Parathyroid adenoma (tissue), 2 donors: ENCODE data around the gene UBR3.
"Not testable (repeated sequence)": the region's sequence is repeated elsewhere in the genome, so short reads cannot be mapped to it uniquely, and the experiment has no call there.

ENCODE experiments used
- H2AFZ ChIP-seq: fragments of 300-600 bp; sonication (generic); one replicate; pipeline ENCODE4 v1.7.0; 2017; ENCODE audit warnings: antibody characterized with exemption, mild to moderate bottlenecking
- H3K27ac ChIP-seq: fragments of 300-600 bp; sonication (generic); one replicate; pipeline ENCODE4 v1.7.0; 2017
- H3K27me3 ChIP-seq: fragments of 300-600 bp; sonication (generic); one replicate; pipeline ENCODE4 v1.7.0; 2017; ENCODE audit warnings: low read length; ENCODE audit not compliant: control insufficient read depth, insufficient read depth
- H3K36me3 ChIP-seq: fragments of 300-600 bp; sonication (generic); one replicate; pipeline ENCODE4 v1.7.0; 2017; ENCODE audit warnings: low read length; ENCODE audit not compliant: control insufficient read depth, insufficient read depth
- H3K4me1 ChIP-seq: fragments of 300-600 bp; sonication (generic); one replicate; pipeline ENCODE4 v1.7.0; 2017; ENCODE audit warnings: control low read depth
- H3K4me2 ChIP-seq: fragments of 300-600 bp; sonication (generic); one replicate; pipeline ENCODE4 v1.7.0; 2017; ENCODE audit warnings: low read length
- H3K4me3 ChIP-seq: fragments of 300-600 bp; sonication (generic); one replicate; pipeline ENCODE4 v1.7.0; 2017; ENCODE audit warnings: low read depth, low read length
- H3K79me2 ChIP-seq: fragments of 300-600 bp; sonication (generic); one replicate; pipeline ENCODE4 v1.7.0; 2017; ENCODE audit warnings: control low read depth
- H3K9ac ChIP-seq: fragments of 300-600 bp; sonication (generic); one replicate; pipeline ENCODE4 v1.7.0; 2017; ENCODE audit warnings: mild to moderate bottlenecking
- H3K9me3 ChIP-seq: fragments of 300-600 bp; sonication (generic); one replicate; pipeline ENCODE4 v1.7.0; 2017; ENCODE audit warnings: low read length; ENCODE audit not compliant: control insufficient read depth
- TF ChIP-seq, protein P1 (sequence below): fragments of 300-600 bp; sonication (generic); IDR thresholded peaks from one replicate; pipeline ENCODE4 v1.7.0; 2017; ENCODE audit warnings: antibody characterized with exemption, mild to moderate bottlenecking
- donor health status: primary hyperparathyroidism.

Gene UBR3

GRCh38 chr2:170106102-170106840 lies 279.0 kb downstream of the UBR3 start:
- H3K4me2 ChIP-seq = no peak overlapping the region
- no peak overlapping the region for H3K4me3 ChIP-seq
- H3K9me3 ChIP-seq = no peaks in the 10 kb centered on the region
- H3K9ac ChIP-seq = no peak overlapping the region
- TF ChIP-seq, protein P1, sequence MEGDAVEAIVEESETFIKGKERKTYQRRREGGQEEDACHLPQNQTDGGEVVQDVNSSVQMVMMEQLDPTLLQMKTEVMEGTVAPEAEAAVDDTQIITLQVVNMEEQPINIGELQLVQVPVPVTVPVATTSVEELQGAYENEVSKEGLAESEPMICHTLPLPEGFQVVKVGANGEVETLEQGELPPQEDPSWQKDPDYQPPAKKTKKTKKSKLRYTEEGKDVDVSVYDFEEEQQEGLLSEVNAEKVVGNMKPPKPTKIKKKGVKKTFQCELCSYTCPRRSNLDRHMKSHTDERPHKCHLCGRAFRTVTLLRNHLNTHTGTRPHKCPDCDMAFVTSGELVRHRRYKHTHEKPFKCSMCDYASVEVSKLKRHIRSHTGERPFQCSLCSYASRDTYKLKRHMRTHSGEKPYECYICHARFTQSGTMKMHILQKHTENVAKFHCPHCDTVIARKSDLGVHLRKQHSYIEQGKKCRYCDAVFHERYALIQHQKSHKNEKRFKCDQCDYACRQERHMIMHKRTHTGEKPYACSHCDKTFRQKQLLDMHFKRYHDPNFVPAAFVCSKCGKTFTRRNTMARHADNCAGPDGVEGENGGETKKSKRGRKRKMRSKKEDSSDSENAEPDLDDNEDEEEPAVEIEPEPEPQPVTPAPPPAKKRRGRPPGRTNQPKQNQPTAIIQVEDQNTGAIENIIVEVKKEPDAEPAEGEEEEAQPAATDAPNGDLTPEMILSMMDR = no peak
- no peak overlapping the region for H2AFZ ChIP-seq
- H3K36me3 ChIP-seq = no peaks in the 10 kb centered on the region
- H3K79me2 ChIP-seq = no peaks in the 10 kb centered on the region
- H3K27me3 ChIP-seq = no peaks in the 10 kb centered on the region
- H3K4me1 ChIP-seq = peaks cover 3% of the 10 kb centered on the region
- no peak overlapping the region for H3K27ac ChIP-seq

DNA sequence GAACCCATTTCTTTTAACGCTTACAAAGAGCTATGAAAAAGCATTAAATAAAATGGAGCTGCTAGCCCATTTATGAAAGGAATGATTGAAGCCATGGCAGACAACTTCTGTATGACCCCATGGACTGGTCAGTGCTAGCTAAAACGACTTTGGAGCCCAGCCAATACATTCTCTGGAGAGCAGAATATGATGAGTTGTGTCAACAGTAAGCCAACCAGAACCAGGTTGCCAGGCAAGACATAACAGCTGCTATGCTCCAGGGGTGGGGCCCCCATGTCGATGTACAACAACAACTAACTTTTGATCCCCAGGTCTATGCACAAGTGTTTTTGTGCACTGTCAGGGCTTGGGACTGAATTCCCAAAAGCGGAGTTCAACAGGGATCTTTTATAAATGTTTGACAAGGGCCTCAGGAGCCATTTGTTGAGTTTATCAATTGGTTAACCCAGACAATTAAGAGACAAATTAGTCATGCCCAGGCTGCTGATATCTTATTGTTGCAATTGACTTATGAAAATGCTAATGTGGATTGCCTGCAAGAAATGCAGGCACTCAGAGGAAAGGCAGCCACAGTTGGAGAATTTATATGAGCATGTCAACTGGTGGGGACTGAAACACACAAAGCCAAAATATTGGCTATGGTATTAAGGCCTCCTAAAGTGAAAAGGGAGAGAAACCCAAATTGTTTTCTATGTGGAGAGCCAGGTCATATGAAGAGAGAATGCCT lies 286.1 kb downstream of the UBR3 start:
- H3K4me3 ChIP-seq = no peak overlapping the region
- no peak overlapping the region for H3K9ac ChIP-seq
- H2AFZ ChIP-seq = no peak overlapping the region
- no peak overlapping the region for H3K27ac ChIP-seq
- H3K4me2 ChIP-seq = no peak overlapping the region
- H3K36me3 ChIP-seq = no peaks in the 10 kb centered on the region
- no peaks in the 10 kb centered on the region for H3K4me1 ChIP-seq
- TF ChIP-seq, protein P1 = no peak
- no peaks in the 10 kb centered on the region for H3K27me3 ChIP-seq
- no peaks in the 10 kb centered on the region for H3K9me3 ChIP-seq
- H3K79me2 ChIP-seq = no peaks in the 10 kb centered on the region

GRCh38 chr2:170115501-170116229 lies 288.4 kb downstream of the UBR3 start:
- Histone ChIP-seq H3K79me2 (no peaks in the 10 kb centered on the region), H3K4me3 (no peak overlapping the region), H3K27me3 (no peaks in the 10 kb centered on the region), H3K4me1 (no peaks in the 10 kb centered on the region), H2AFZ (no peak overlapping the region), H3K4me2 (no peak overlapping the region), H3K36me3 (no peaks in the 10 kb centered on the region), H3K9ac (no peak overlapping the region), H3K27ac (no peak overlapping the region), H3K9me3 (no peaks in the 10 kb centered on the region)
- TF ChIP-seq, protein P1 = no peak

- H2AFZ ChIP-seq = no peak overlapping the region
- H3K9me3 ChIP-seq = no peaks in the 10 kb centered on the region
- TF ChIP-seq, protein P1 = no peak
- H3K4me3 ChIP-seq = no peak overlapping the region
- H3K36me3 ChIP-seq = no peaks in the 10 kb centered on the region
- no peak overlapping the region for H3K4me2 ChIP-seq
- no peaks in the 10 kb centered on the region for H3K27me3 ChIP-seq
- no peaks in the 10 kb centered on the region for H3K79me2 ChIP-seq
- H3K27ac ChIP-seq = no peak overlapping the region
- H3K4me1 ChIP-seq = no peaks in the 10 kb centered on the region
- H3K9ac ChIP-seq = no peak overlapping the region
Measured at GRCh38 chr2:170118641-170119040, 291.4 kb downstream of the UBR3 start.

- not testable (repeated sequence) for H3K4me1 ChIP-seq, H3K4me3 ChIP-seq, H3K4me2 ChIP-seq, H3K9ac ChIP-seq, H3K27me3 ChIP-seq, H3K36me3 ChIP-seq, H3K9me3 ChIP-seq, H2AFZ ChIP-seq, H3K27ac ChIP-seq, H3K79me2 ChIP-seq
Measured at GRCh38 chr2:170119326-170119725, 292.1 kb downstream of the UBR3 start.
